Stimulated activated CD4-positive, alpha-beta T cell treated with anti-CD3 and anti-CD28 coated beads, Interleukin-12 subunit alpha, Interleukin-12 subunit beta, amount 100 ng/mL, for 4 hours (primary cell): ENCODE results near the gene KIF14.
"Not testable (repeated sequence)": the region's sequence is repeated elsewhere in the genome, so short reads cannot be mapped to it uniquely, and the experiment has no call there.

Experiments
- DNase-seq: peaks from one replicate; pipeline ENCODE4 v3.0.0-alpha.2; 2020

The KIF14 gene

DNA sequence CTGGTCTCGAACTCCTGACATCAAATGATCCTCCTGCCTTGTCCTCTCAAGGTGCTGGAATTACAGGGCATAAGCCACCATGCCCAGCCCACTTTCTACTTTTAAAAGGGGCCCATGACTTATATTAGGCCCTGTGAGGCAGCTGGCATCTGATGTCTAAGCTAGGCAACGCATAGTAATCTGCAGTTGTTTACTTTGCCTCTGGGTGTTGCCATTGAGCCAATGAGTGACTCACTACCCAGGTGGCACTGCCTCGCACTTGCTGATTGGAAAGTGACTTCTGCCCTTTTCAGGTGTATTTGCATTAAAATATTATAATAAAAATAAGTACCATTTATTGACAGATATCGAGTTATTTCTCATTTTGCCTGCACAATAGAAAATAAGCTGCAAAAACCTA, 84.9 kb downstream of the KIF14 start:
- DNase-seq, result peak; percentile 3

DNA sequence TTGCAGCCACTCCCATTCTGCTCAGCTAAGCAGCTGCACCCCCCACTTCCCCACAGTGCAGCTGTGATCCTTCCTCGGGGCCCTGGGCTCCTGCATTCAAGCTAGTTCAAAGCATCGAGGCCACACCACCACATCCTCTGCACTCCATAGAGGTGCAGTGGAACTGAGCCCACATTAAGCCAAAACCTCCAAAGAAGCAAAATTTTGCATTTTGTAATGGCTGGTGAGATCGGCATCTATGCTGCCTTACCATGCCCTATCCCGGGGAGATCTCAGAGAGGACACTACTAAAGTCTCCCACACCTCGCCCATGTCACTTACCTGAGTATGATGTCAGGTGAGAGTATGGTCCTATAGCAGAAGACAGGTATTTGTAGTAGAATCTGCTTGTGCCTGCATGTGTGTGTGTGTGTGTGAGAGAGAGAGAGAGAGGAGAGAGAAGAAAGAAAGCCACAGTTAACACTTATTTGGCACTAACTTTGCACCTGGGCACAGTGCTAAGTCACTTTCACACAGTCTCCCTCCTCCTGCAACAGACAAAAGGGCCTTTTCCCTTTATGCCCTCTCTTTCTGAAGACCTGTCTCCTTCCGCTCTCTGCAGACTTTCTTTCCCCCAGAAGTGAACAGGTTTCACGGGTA, 89.8 kb downstream of the KIF14 start:
- DNase-seq, result peak; percentile 19

DNA sequence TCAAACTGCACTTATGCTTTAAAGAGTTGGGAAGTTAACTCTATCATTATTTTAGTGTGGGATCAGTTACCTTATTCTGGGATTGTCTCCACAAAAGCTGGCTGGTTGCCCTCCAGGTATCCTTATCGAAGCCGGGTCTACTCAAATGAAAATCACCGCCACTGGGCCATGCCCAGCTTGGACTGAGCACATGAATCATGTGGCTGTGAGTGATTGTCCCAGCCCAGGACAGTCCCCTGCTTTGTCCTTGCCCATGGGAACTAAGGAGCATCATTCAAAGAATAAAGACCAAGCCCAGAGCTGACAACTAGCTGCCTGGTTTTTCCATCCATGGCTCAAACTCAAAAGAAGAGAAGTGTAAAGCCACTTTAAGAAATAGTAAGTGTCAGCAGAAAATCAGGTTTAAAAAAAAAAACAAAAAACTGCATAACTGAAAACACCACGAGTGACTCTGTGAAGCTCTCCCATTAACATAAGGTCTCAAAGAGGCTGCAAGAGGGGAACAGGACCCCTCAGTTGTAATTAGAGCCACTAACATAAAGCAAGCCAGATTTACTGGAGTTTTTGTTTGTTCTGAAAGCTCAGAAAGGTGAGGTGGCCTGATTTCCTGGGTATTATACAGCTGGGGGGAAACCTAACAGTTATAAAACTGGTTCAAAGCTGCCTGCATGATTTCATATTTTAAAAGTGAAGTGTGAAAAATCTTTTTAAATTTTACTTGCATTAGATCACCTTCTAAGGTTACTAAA, 91.5 kb downstream of the KIF14 start:
- no peak for DNase-seq

- no peak for DNase-seq
These were observed 92.9 kb downstream of the KIF14 start for GRCh38 chr1:200527670-200528069.

DNA sequence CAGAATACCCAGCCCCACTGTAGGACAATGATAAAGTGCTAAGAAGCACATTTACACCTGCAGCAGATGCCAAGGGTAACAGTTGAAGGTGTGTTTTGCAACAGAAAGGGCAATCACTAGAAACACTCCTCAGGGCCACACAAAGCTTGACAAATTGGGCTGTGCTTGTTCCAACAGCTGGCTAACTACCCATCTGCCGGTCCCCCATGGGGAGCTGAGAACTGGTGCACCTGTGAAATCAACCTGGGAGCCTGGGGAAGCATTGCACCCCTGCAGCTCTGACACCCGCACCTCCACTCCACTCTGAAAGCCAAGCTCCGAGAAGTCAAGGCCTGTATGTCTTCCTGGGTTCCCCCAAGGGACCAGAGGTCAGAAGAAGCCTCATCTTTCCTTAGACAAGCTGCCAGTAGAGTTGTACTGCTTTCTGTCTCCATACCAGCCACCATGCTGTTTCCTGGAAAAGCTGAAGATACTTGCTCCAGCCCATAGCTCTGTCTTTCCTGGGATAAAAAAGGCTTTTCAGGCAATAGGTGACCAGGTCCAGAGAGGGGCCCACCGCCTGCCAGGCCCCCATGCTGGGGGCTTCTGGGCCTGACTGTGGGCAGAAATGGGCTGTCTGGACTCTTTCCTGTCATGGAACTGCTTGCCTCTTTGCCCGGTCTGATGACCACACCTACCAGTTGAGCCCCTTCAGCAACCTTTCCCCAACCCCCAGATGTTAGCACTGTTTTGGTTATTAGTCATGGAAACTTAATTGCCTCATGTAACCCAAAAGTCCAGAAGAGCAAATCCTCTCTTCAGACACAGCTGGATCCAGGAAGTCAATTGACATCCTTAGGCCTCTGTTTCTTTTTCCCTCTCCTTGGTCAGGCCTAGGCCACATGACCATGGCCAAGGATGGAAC, 93.6 kb downstream of the KIF14 start:
- DNase-seq, result no peak

GRCh38 chr1:200525090-200525987, 95.2 kb downstream of the KIF14 start:
- DNase-seq, result no peak

DNA sequence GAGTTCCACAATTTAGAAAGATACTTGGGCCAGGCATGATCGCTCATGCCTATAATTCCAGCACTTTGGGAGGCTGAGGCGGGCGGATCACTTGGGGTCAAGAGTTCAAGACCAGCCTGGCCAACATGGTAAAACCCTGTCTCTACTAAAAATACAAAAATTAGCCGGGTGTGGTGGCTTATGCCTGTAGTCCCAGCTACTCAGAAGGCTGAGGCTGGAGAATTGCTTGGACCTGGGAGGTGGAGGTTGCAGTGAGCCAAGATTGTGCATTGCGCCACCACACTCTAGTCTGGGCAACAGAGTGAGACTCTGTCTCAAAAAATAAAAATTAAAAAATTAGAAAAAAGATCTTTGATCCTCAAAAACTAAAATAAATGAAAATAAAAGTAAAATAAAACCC, 96.0 kb downstream of the KIF14 start:
- not testable (repeated sequence) for DNase-seq

- DNase-seq, result no peak
These were observed 96.5 kb downstream of the KIF14 start for GRCh38 chr1:200524092-200524491.

DNA sequence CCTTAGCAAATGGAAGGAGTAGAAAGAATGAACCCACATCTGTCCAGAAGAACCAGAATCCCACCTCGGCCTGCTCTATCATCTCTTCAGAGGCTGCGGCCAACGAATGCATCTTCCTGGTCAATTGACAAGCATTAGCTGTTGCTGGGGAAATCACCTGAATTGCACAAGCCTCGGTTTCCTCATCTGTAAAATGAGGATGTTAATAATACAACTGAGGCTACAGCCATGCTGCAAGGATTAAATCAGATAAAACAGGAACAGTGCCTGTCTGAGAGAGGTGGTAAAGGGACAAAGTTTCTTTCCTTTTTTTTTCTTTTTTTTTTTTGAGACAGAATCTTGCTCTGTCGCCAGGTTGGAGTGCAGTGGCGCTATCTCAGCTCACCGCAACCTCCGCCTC, 99.8 kb downstream of the KIF14 start:
- DNase-seq, result no peak

DNA sequence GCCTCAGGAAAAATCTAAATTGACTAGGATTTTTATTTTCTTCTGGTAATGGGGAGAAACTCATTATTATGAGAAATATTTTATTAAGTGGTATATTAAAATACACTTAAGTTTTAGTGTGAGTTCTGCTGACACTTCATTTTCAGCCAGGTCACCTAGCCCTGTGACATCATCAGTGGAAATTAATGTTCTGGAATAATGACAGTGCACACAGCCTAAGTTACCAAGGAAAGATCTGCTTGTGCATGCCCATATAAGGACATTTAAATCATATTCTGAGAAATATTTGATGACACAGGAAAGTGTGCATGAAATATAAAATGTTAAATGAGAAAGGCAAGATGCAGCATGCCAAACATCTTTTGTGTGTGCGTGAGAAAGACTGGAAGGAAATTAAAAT, 102.0 kb downstream of the KIF14 start:
- DNase-seq, result no peak

GRCh38 chr1:200512191-200512590, 108.4 kb downstream of the KIF14 start:
- no peak for DNase-seq

GRCh38 chr1:200510228-200510623, 110.3 kb downstream of the KIF14 start:
- peak; percentile 56 for DNase-seq

GRCh38 chr1:200506471-200506870, 114.1 kb downstream of the KIF14 start:
- DNase-seq, result no peak

- no peak for DNase-seq
These were observed 115.3 kb downstream of the KIF14 start for GRCh38 chr1:200505257-200505656.
